Stimulated activated CD8-positive, alpha-beta memory T cell treated with anti-CD3 and anti-CD28 coated beads, Interleukin-12 subunit alpha, Interleukin-12 subunit beta, amount 100 ng/mL, for 24 hours (primary cell): Measurements from ENCODE around the gene SIRT3.
"Not testable (repeated sequence)": the region's sequence is repeated elsewhere in the genome, so short reads cannot be mapped to it uniquely, and the experiment has no call there.

Experiments used
- DNase-seq: peaks from one replicate; pipeline ENCODE4 v3.0.0-alpha.2; 2020; ENCODE audit errors: extremely low read depth

Gene SIRT3

DNA sequence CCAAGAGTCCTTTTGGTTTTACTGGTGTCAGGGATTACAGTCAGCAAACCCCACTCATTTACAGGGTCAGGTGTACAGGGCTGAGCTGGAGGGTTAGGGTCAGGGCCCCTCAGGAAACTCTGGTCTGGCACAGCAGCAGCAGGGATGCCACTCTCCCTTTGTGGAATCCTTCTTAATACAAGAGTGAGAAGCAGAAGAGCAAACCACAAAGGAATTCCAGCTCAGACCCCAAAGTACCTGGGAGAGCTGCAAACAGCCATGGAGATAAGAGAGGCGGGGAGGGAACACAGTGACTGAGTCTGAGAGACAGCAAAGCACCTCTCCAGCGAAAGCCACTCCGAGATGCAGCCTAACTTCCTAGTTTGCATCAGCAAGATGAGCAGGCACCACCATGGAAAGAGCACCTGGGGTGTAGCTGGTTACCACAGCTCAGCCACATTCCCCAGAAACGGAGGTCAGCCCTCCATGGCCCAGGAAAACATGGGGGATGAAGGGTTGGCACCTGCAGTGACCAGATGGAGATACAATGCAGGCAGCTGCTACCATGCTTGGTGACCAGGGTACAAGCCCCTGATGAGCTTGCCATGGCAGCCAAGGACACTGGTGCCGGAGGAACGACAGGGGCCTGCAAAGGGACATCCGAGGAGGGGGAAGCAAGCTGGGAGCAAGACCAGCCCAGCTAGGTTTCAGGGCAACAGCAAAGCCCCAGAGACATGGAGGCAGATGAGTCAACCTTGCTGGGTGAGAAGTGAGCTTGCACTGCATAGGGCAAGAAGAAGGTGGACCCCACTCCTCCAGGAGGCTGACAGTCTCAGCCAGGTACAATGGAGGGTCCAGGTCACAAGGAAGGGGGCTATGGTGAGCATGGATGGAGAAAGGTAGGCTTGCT, 32.8 kb downstream of the SIRT3 start:
- DNase-seq, result no peak

DNA sequence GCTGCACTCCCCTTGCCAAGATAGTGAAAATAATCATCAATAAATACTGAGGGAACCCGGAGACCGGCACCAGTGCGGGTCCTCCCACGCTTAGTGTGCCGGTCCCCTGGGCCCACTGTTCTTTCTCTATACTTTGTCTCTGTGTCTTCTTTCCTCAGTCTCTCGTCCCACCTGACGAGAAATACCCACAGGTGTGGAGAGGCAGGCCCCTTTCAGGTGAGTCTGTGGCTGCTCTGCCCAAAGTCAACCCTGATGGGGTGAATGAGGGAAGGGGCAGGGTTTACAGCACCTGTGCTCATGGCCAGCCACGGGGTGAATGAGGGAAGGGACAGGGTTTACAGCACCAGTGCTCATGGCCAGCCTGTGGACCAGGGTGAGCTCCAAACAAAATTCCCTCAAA, 33.7 kb downstream of the SIRT3 start:
- DNase-seq, result no peak

DNA sequence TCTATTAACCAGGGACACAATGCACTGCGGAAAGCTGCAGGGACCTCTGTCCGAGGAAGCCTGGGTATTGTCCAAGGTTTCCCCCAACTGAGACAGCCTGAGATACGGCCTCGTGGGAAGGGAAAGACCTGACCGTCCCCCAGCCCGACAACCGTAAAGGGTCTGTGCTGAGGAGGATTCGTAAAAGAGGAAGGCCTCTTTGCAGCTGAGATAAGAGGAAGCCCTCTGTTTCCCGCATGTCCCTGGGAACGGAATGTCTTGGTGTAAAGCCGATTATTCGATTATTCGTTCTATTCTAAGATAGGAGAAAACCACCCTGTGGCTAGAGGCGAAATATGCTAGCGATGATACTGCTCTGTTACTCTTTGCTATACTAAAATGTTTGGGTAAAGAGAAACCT, 34.2 kb downstream of the SIRT3 start:
- no peak for DNase-seq

DNA sequence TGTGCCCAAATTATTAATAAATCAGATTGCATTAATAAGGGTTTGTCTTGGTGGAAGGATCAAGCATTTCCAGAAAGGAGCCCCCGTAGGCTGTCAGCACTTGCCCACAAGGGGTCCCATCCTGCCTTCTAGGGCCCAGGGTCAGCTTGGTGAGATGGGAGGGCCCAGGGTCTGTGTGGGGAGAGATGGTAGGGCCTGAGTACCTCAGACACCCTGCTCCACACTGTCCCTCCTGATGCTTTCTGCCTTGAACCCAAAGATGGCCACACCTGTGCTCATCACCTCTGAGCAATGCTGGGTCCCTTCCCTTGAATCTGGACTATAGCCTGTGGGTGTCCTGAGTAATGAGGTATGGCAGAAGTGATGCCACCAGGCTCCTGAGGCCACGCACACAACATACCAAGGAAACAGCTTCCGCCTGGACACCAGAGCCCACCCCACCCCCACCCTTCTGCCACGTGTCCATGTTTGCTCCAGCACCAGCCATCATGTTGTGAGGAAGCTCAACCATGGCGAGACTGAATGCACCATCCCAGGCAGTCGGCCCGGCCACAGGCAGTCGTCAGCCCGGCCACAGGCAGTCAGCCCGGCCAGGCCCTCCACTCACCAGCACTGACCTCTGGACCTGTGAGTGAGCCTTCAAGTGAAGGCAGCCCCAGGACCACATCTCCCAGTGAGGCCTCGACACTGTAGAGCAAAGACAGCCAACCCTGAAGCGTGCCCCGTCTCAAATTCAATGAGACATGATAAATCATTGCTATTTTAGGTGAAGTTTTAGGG, 35.7 kb downstream of the SIRT3 start:
- DNase-seq, result no peak

DNA sequence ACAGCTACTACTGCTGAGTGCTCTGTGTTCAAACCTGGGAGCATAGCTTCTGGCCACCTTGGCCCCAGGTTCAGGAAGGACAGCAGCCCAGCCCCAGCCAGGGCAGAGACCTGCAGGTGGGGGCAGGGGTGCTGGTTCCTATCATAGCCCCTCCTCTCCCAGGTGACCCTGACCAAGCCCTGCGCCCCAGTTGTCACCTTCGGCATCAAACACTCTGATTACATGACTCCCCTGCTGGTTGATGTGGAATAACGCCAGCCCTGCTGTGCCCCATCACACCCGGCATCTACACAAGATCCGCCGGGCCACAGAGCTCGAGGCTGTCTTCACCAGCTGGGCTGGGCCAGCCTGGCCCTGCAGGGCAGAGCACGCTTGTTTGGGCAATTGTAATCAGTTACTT, 36.4 kb downstream of the SIRT3 start:
- no peak for DNase-seq

DNA sequence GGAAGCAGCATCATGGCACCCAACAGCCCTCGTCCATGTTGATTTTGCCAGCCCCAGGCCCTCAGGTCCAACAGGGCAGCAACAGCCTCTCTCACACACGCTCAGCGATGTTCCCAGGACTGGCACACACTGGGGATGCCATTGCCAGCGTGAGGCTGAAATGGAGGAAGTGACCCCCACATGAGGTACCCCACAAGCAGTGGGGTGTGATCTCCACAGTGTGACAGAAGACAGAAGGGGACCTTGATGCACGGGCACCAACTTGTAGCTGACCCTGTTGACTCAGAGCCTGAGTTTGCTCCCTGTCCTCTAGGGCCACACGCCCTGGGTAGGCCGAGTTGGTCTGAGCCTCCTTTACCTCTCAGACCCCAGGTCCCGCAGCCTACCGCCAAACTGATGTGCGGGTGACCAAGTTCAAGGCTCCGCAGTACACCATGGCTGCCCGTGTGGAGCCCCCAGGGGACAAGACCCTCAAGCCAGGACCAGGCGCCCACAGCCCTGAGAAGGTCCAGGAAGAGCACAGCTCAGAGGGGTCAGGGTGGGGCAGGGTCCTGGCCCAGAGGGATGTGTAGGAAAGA, 37.0 kb downstream of the SIRT3 start:
- DNase-seq, result no peak

DNA sequence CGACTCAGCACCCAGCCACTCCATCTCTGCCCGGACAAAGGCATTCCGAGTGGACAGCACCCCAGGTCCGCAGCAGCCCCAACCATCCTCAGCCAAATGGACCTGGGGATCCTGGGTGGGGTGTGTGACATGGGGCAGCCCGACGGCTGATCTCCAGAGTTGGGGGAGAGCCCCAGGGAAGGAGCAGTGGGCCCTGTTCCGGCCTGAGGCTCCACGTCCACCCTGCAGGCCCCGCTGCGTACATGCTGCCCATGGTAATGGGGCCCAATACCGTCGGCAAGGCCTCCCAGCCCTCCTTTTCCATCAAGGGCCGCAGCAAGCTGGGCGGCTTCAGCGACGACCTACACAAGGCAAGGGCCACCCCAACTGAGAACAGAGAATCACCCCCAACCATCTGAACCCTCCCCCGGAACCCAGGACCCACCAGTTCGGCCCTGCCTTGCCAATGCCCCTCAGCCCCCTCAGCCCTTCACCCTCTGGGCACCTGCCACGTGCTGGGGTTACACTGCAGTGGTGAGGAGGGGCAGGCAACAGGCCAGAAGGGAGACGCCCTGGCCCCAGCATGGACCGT, 37.8 kb downstream of the SIRT3 start:
- DNase-seq, result no peak

DNA sequence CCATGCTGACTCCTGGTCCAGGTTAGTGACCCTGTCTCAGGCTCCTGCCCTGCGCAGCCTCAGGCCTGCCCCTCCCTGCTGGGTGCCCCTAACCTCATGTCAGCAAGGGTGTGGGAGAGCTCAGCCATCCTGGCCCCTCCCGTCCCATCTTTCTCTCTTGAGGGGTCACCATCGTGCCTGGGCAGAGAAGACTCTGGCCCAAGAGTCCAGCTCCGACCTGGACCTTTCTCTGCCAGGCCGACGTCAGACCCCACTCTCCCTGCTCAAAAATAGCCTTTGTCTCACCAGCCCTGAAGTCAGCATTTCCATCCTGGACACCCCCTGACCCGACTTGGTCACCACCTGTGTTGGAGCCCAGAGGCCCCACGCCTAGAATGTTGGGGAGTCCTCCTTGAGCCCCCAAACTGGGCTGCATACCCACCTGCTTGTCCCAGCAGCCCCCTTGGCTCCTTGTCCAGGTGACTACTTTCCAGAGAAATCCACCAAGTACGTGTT, 38.4 kb downstream of the SIRT3 start:
- no peak for DNase-seq

DNA sequence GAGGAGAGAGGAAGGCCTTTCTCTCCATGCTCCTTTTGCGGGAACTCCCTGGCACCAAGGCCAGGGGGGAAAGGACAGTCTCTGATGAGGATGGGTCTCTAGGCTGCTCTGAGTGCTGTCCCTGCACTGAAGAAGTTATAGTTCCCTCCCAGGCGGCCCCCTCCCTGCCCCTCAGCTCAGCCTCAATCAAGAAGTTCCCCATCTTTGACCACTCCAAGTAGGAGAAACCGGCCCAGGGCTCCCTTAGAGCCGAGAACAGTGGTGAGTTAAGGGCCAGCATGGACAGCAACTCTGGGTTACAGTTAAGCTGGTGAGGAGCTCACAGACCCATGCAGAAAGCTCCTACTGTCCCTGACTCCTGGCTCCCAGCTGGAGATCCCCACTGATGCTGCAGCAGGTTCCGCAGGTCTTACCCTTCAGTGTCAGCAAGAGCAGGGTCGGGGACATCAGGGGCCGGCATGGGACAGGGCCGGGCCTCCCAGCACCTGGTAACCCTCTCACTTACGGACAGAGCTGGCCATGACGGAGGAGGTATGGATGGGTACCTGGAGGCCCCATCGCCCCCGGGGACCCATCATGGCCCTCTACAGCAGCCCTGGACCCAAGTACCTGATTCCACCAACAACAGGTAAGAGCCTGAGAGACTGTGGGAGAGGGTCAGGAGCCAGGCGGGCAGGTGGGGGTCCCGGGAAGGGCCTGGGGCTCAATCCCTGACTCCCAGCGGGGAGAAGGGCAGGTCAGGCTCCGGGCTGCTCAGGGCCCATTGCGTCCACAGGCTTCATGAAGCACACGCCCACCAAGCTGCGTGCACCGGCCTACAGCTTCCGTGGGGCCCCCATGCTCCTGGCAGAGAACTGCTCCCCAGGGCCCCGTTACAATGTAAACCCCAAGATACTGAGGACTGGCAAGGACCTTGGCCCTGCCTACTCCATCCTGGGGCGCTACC, 39.1 kb downstream of the SIRT3 start:
- DNase-seq, result no peak

DNA sequence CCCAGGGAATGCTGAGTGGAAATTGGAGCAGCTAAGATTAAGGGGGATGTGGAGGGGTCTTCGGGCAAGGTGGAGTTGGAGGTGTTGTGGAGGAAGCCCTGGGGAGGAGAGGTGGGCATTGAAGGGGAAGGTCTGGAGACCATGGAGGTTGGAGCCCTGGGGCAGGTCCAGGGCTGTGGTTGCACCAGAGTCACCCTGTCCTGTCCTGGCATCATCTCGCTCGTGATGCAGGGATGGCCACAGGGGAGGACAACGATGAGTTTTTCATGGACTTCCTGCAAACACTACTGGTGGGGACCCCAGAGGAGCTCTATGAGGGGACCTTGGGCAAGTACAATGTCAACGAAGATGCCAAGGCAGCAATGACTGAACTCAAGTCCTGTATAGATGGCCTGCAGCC, 42.7 kb downstream of the SIRT3 start:
- DNase-seq, result not testable (repeated sequence)

DNA sequence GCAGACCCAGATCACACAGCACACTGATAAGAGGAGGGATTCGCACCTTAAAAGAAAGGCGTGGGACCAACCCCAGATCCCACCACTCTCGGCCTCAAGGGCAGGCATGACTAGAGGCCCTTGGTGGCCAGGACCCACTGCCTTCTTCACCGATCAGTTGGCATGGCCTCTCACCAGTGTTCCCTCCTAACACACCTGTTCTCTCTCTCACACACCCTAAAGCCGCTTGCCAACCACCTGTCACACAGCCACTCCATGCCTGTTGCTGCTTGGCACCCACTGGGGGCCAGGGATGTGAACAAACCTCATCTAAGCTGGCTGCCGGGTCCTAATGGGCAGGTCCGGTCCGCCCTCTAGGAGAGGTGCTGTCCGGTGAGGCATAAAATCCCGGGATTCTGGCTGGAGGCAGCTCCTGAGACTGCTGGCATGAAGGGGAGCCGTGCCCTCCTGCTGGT, 43.4 kb downstream of the SIRT3 start, which contains the start of gene SCGB1C1:
SCGB1C1 (plus strand) TSS at position 405 of the 455 bp plus-strand sequence; CDS start at position 427, 22 bp downstream.
- not testable (repeated sequence) for DNase-seq

DNA sequence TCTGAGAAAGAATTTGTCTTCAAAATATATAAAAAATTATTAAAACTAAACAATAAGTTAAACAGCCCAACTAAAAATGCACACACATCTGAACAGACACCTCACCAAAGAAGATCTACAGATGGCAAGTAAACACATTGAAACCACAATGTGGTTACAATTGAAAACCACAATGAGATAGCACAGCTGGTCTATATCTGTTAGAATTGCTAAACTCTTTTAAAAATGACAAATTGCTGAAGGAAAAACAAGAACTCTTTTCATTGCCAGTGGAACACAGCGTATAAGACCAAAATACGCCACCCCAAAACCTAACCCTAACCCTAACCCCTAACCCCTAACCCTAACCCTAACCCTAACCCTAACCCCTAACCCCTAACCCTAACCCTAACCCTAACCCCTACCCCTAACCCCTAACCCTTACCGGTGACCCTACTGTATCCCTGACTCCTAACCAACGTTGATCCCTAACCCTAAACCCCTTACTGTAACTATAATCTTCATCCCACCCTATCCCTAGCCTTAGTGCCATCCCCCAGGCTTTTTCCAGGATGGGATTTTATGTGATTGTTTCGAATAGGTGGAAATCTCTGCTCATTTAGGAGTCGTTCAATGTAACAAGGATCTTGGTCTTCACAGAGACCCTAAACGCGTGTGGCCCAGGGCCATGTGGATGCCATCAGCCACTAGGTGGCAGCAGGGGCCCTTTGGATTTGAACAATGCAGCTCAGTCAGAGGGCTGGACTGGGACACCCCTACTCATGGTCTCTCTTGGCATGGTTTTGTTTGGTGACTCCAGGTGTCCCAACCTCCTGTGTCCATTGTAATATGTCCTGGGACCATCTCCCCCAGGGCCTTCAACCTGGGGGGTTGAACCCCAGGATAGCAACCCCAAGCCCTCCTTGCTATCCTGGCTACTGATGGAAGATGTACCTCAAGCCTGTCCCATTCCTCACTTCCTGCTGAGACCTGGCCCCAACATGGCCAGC, 44.4 kb downstream of the SIRT3 start:
- not testable (repeated sequence) for DNase-seq

DNA sequence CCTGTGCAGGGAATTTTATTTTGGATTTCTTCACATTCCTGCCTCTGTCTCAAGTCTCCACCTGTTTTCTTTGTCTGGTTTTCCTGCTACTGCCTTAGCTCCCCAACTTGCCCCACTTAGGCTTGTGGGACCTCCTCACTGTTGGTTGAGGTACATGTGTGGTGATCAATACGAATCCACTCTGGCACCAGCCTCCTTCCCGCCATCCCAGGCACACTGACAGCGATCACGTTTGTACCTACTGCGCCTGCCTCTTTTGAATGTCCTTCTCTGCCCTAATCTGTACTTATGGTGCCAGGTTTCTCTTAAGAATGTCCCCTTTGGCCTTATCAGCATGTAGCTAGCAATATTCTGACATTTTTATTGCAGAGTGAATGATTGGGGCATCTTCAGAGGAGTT, 45.6 kb downstream of the SIRT3 start:
- not testable (repeated sequence) for DNase-seq

DNA sequence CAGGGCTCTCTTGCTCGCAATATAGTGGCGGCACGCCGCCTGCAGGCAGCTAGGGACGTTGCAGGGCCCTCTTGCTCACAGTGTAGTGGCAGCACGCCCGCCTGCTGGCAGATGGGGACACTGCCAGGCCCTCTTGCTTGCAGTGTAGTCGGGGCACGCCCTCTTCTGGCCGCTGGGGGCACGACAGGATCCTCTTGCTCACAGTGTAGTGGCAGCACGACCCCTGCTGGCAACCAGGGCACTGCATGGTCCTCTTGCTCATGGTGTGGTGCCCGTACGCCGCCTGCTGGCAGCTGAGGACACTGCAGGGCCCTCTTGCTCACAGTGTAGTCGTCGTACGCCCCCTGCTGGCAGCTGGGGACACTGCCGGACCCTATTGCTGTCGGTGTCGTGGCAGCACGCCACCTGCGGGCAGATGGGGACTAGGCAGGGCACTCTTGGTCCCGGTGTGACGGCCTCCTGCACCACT, 46.3 kb downstream of the SIRT3 start:
- not testable (repeated sequence) for DNase-seq

DNA sequence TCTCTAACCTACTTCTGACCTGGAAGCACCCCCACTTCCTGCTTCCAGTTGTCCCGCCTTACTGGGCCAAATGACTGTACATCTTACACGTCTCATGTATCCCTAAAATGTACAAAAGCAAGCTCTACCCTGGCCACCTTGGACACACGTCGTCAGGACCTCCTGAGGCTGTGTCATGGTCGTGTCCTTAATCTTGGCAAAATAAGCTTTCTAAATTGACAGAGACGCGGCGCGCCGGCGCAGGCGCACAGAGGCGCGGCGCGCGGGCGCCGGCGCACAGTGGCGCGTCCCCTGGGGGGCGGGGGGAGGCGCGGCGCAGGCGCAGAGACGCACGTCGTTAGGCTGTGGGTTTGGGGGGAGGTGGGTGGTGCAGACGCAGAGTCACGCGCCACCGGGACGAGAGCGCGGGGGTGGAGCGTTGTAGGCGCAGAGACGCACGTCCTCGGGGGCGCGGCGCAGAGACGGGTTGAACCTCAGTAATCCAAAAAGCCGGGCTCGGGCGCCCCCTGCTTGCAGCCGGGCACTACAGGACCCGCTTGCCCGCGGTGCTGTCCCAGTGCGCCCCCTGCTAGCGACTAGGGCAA, 46.9 kb downstream of the SIRT3 start:
- DNase-seq, result not testable (repeated sequence)

DNA sequence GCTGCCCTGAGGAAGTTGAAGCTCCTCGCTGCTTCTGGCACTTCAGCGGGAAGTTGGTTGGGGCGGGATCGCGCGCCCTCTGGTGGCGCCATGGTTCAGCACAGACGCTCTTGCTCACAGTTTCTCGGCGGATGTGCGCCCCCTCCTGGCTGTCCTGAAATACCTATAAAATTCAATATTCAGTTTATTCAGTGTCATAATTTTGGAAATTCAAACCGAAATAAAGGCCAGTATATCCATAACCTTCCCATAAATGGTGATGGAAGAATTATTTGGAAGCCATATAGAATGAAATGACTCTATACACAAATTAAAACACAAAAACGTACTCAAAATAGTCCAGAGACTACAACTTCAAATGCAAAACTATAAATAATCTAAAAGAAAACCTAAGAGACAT, 55.9 kb downstream of the SIRT3 start:
- DNase-seq, result not testable (repeated sequence)
